Thoracic aorta (tissue), 2 donors: ENCODE measurements around the gene PNP. TPM values are rescaled to one million over a fixed set of nuclear protein-coding genes. Genes with fewer than 3 reads are reported as not detected.

ENCODE experiments used
- ATAC-seq: fragments of 150-250 bp; one replicate; pipeline ENCODE4 v1.8.0; 2017; ENCODE audit warnings: low read depth; ENCODE audit not compliant: insufficient number of reproducible peaks, low FRiP score
- DNase-seq: peaks from one replicate; pipeline ENCODE4 v3.0.0-alpha.2; 2020; ENCODE audit warnings: low spot score
- H3K27ac ChIP-seq, 2 donors: fragments of 200-600 bp; sonication (generic); 1 replicate in 1 of 2; 2 replicates in 1 of 2; pipeline ENCODE4 v1.5.1; 2016; ENCODE audit warnings: mild to moderate bottlenecking in 2 of 2, moderate library complexity in 2 of 2
- H3K27me3 ChIP-seq: fragments of 200-600 bp; sonication (generic); replicated peaks from 2 replicates; pipeline ENCODE4 v1.6.0; 2016; ENCODE audit warnings: mild to moderate bottlenecking; ENCODE audit not compliant: insufficient read depth
- H3K36me3 ChIP-seq: fragments of 200-600 bp; sonication (generic); one replicate; pipeline ENCODE4 v1.5.1; 2016
- H3K4me1 ChIP-seq, 2 donors: fragments of 200-600 bp; sonication (generic); 1 replicate in 1 of 2; 2 replicates in 1 of 2; pipeline versions ENCODE4 v1.5.1 to v1.6.0; 2016; ENCODE audit warnings: low read depth in 2 of 2, mild to moderate bottlenecking in 1 of 2; ENCODE audit not compliant: control insufficient read depth in 1 of 2
- H3K4me3 ChIP-seq: fragments of 200-600 bp; sonication (generic); 2 replicates; pipeline ENCODE4 v1.5.1; 2016; ENCODE audit warnings: mild to moderate bottlenecking
- H3K9me3 ChIP-seq: fragments of 200-600 bp; sonication (generic); 2 replicates; pipeline ENCODE4 v1.5.1; 2016
- CTCF ChIP-seq: fragments of 200-600 bp; sonication (generic); IDR thresholded peaks from one replicate; pipeline ENCODE4 v1.5.1; 2019; ENCODE audit warnings: antibody characterized with exemption
- total RNA-seq, 2 donors: library from RNA; depleted of rRNA; stranded (reverse); fragments of >200 nt; gene quantifications; one replicate each; pipeline versions ENCODE4 v1.1.0 to v1.2.3, GENCODE V29; 2016

Gene PNP
- total RNA-seq, 2 donors from 2014 or later = 42.4 to 170 TPM

- no peak for DNase-seq
- H3K9me3 ChIP-seq = no peaks in the 10 kb centered on the region
- H3K27me3 ChIP-seq = no peaks in the 10 kb centered on the region
- no peaks in the 10 kb centered on the region for H3K36me3 ChIP-seq
- H3K4me1 ChIP-seq = no peaks in the 10 kb centered on the region
- no peak overlapping the region for H3K4me3 ChIP-seq
- ATAC-seq = no peak
- no peak for TF ChIP-seq CTCF
- H3K27ac ChIP-seq = no peak overlapping the region
These were observed 21.4 kb downstream of the PNP start for GRCh38 chr14:20490563-20490962.

DNA sequence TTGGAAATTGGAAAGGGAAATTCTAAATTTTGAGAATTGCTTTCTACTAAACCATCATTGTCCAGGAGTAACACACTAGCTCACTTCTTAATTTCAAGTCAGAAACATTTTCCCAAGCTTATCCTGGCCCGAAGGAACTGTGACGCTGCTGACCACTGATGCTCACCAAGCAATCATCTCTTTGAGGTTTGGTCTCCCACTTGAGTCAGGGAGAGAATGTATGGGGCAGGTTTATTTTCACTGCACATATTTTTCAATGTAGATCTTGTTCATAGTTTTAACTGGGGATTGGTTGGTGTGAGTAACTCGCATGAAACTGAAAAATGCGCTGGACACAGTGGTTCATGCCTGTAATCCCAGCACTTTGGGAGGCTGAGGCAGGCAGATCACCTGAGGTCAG is 23.3 kb downstream of the PNP start:
- Histone ChIP-seq H3K27ac (no peak overlapping the region), H3K9me3 (no peaks in the 10 kb centered on the region), H3K4me3 (no peak overlapping the region), H3K27me3 (no peaks in the 10 kb centered on the region), H3K36me3 (no peaks in the 10 kb centered on the region), H3K4me1 (no peaks in the 10 kb centered on the region)
- DNase-seq (no peak), ATAC-seq (no peak)
- no peak for TF ChIP-seq CTCF

GRCh38 chr14:20493634-20494033 is 24.4 kb downstream of the PNP start:
- Histone ChIP-seq H3K27ac (no peak overlapping the region), H3K9me3 (no peaks in the 10 kb centered on the region), H3K4me3 (no peak overlapping the region), H3K4me1 (no peaks in the 10 kb centered on the region), H3K27me3 (no peaks in the 10 kb centered on the region), H3K36me3 (no peaks in the 10 kb centered on the region)
- ATAC-seq (no peak), DNase-seq (no peak)
- TF ChIP-seq CTCF = no peak

- Histone ChIP-seq H3K4me1 (no peaks in the 10 kb centered on the region), H3K9me3 (no peaks in the 10 kb centered on the region), H3K27me3 (no peaks in the 10 kb centered on the region), H3K27ac (no peak overlapping the region), H3K36me3 (no peaks in the 10 kb centered on the region), H3K4me3 (no peak overlapping the region)
- no peak for ATAC-seq
- no peak for TF ChIP-seq CTCF
- no peak for DNase-seq
These were observed 25.9 kb downstream of the PNP start for GRCh38 chr14:20494935-20495766.

DNA sequence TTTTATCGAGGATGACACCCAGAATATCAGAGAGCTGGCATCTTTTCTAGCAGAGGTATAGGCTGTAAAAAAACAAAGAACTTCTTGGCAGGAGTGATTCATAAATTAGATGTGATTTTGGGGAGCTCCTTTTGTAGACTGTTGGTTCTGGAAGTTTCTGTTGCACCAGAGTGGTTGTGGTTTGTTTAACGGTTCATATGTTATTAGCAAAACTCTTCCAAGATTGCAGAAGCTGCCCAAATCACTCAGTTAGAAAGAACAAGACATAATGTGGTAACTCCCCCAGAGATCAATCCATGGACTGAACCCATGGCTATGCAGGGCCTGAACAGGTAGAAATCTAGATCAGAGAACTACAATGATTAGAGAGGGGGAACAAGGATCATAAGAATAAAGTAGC is 29.4 kb downstream of the PNP start:
- no peak overlapping the region for H3K27ac ChIP-seq
- H3K9me3 ChIP-seq = no peaks in the 10 kb centered on the region
- DNase-seq = no peak
- no peak for TF ChIP-seq CTCF
- H3K27me3 ChIP-seq = no peaks in the 10 kb centered on the region
- H3K4me3 ChIP-seq = no peak overlapping the region
- no peaks in the 10 kb centered on the region for H3K4me1 ChIP-seq
- no peaks in the 10 kb centered on the region for H3K36me3 ChIP-seq
- ATAC-seq = no peak
